GM21737 (cell line): ENCODE results near the gene ARID5B.
A peak's percentile ranks its signal among the peaks of the same experiment; 100 is the strongest.
"Not testable (repeated sequence)": the region's sequence is repeated elsewhere in the genome, so short reads cannot be mapped to it uniquely, and the experiment has no call there.

Source experiments
- ATAC-seq: cut with Tn5 transposase; IDR thresholded peaks from one replicate; pipeline ENCODE4 v1.9.1; 2021; ENCODE audit warnings: mild to moderate bottlenecking, moderate library complexity; ENCODE audit not compliant: unreplicated experiment

Gene ARID5B

DNA sequence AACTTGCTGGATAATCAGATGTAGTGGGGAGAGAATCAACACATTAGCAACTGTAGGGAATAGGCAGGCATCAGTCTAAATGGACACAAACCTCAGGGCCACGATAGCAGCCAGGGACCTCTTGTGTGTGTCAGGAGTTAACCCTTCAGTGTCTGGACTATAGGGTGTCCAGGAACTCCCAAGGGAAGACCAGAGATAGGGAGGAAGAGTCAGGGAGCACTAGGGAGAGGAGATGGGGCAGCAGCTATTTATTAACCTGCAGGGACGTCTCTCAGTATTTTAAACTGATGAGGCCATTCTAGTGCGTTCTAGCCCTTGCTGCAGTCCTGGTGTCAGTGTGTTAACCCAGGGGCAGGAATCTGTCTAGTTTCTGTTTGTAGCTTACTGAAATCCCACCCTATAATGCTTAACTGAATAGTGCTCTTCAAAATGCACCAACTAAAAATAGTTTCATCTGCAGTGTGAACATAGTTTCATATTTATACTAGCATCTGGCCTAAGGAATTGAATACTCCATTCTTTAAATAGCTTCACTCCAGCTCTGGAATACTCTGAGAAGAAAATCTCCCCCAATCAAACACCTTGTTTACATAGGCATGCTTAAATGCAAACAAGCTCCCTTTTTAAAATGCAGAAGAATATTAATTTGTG lies 62.7 kb downstream of the ARID5B start:
- ATAC-seq, result peak; percentile 35

GRCh38 chr10:61964949-61965702 lies 63.6 kb downstream of the ARID5B start:
- no peak for ATAC-seq

GRCh38 chr10:61965703-61966395 lies 64.3 kb downstream of the ARID5B start:
- no peak for ATAC-seq

DNA sequence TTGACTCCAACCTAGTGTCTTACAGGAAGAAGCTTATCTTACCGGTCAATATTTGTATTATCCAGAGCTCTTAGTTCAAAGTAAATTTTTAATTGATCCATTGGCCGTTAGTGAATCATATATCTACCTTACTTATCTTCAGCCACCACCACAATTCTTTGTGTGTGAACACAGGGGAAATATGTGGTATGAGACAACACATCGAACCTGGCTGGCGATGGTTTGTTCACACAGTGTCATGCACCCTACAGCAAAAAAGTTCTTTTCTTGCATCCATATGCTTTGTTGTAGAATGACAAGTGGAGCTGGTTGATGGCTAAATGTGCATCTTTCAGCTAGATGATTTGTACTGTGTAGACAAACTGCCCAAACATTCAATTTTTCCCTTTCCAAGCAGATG lies 65.8 kb downstream of the ARID5B start:
- ATAC-seq, result no peak

GRCh38 chr10:61970182-61971002 lies 68.9 kb downstream of the ARID5B start:
- ATAC-seq, result no peak

DNA sequence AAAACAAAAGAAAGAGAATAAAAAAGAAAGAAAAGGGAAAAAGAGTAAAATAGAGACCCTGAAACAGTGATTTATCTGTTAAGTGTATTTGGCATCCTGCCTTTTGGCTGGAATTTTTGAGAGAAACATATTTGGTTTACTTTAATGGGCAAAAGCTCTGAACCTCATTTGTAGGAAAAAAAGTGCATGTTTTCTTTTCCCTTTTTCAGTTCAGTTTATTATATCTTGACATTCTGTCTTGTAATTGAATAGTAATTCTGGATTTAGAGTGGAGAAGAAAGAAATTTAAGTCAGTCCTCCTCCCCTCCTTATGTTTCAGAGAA lies 69.5 kb downstream of the ARID5B start:
- ATAC-seq, result no peak

DNA sequence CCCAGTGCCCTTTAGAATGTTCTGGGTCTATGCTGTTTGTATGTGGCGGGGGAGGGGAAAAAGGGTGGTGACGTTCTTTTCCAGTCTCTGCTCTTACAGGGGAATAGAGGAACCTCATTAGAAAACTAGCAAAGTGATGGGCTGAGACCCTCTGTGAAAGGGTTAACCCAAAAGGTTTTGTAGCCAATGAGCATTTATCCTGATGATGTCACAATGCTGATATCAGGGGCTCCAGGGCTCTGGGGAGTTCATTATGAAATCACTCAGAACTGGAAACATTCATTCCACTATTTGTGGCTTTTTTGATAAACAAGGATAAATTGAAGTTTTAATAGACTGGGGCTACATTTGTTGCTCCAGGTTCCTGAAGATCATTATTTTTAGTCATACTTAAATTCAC lies 71.7 kb downstream of the ARID5B start:
- no peak for ATAC-seq

GRCh38 chr10:61973906-61974305 lies 72.4 kb downstream of the ARID5B start:
- ATAC-seq, result no peak

DNA sequence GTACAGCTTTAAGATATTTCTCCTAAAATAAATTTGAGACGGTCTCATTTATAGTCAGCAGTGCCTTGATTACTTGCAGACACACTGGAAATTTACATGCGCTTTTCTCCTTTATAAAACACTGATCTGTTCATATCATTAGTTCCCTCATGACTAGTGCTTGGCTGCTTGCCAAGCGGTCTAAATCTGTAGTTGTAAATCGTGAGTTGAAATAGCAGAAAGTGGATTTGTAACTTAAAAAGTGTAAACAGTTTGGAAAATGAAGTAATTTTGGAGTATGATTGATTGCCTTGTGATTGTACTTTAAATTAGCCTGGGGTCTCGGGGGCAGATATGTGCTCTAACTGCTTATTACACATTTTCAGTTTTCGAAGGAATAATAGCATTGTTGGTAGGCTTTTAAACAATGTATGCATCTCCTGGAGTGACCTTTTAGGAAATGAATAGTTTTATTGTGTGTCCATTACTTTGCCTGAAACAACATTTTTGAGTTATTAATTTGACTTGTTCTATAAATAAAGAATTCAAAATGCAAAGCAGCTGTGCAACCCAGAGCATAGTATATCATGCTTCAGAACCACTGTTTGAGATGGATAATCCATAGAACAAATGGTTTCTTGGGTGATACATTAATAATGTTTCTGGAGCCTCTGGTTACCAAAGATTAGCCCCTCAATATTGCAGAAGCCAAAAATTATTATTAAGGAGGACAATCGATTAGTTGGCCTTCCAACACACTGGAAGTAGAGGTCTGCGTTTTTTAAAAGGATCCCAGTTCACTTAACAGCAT lies 73.3 kb downstream of the ARID5B start:
- ATAC-seq, result peak; percentile 10

- peak; percentile 76 for ATAC-seq
These were observed 74.0 kb downstream of the ARID5B start for GRCh38 chr10:61975391-61975932.

- not testable (repeated sequence) for ATAC-seq
These were observed 75.6 kb downstream of the ARID5B start for GRCh38 chr10:61976951-61977721.

- no peak for ATAC-seq
These were observed 77.5 kb downstream of the ARID5B start for GRCh38 chr10:61978965-61979364.

- ATAC-seq, result no peak
These were observed 80.0 kb downstream of the ARID5B start for GRCh38 chr10:61981460-61981859.

- no peak for ATAC-seq
These were observed 81.8 kb downstream of the ARID5B start for GRCh38 chr10:61983255-61983654.

DNA sequence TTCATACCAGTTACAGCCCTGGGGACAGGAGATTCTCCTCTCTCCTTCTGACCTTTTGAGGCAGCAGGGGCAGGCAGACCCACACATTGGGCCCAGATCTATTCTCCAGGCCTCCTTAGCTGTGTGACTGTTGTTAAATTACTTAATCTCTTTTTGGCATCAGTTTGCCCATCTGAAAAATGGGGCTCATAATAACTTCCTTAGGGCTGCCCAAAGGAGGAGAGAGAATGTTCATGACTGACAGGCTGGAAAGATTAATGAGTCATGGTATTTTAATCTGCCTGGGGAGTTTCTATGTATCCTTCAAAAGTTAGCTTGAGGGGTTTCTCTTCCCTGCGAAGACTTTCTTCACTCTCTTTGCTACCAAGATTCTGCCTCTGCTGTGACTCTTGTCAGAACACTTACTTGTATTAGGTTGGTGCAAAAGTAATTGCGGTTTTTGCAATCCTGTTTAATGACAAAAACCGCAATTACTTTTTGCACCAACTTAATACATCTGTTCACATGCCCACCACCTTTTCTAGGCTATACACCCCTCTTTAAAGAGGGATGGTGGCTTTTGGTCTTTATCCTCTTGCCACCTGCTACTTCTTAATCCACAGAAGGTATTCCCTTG lies 83.4 kb downstream of the ARID5B start:
- ATAC-seq, result no peak

DNA sequence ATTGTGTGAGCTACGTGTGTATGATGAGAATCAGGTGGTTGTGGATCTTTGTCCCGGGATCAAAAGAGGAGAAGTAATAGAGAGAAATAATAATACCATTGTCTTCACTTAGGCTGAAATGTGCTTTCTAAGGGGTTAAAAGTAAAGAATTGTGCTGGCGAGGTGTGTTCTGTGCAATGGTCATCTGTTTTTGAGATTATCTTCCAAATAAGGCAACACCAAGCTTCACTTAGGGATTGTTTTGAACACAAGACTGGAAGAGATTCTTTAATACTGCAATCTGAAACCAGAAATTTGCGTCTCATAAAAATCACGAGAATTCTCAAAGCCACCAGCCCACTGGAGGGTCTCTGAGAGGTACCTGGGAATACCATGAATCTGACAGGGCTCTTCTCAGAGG lies 84.2 kb downstream of the ARID5B start:
- ATAC-seq, result no peak

DNA sequence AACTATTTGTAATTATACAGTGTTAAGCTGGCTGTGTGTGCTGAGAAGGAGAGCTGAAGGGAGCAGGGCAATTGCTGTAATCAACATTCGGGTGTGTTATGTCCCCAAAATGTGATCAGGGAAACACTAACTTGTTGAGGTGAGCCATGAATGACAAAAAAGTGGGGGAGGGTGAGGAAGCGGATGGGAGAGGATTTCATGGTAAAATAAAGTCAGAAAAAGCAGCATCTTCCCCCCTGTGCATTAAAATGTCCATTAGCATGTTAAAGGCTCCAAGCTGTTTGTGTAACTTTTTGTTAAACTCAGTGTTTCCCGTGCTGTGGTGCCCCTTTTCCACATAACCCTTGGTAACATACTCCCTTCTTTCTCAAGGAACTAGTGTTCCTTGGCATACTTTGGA lies 84.9 kb downstream of the ARID5B start:
- ATAC-seq, result no peak

DNA sequence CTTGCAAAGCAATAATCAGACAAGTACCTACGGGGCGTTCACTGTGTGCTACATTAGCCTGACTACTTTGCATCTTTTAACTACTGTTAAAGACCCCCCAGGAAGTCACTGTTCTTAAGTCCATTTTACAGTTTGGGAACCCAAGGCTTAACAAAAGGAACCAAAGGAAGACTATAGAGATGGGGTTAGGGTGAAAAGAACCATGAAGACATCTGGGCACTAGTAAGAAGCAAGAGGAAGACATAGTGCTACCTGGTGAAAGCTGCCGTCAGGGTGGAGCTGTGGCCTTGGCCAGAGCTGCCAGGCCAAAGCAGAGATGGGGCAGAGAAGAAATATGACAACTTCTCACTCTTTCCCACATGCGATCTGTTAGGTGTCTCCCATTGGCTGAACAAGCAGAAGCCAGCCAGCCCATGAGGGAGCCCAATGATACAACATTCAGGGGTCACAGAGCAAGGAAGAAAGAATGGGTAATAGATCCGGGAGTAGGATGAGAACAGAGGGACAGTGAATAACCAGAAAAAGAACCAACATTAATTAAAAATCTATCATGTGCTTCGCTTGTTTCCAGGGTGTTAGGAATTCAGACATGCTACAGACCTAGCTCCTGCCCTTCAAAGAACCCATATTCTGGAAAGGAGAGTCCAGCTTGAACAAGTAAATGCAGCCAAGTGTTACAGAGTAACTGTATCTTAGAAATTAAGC lies 85.4 kb downstream of the ARID5B start:
- no peak for ATAC-seq
